NT2/D1 (cell line): ENCODE measurements around the gene RAPSN.

Experiments used
- YY1 ChIP-seq: IDR thresholded peaks from 2 replicates; pipeline ENCODE4 v1.6.1; 2011; ENCODE audit not compliant: insufficient read length, insufficient read depth
- ZNF274 ChIP-seq: IDR thresholded peaks from 2 replicates; pipeline ENCODE4 v1.6.1; 2011; ENCODE audit warnings: mild to moderate bottlenecking, low read depth, low read length

DNA sequence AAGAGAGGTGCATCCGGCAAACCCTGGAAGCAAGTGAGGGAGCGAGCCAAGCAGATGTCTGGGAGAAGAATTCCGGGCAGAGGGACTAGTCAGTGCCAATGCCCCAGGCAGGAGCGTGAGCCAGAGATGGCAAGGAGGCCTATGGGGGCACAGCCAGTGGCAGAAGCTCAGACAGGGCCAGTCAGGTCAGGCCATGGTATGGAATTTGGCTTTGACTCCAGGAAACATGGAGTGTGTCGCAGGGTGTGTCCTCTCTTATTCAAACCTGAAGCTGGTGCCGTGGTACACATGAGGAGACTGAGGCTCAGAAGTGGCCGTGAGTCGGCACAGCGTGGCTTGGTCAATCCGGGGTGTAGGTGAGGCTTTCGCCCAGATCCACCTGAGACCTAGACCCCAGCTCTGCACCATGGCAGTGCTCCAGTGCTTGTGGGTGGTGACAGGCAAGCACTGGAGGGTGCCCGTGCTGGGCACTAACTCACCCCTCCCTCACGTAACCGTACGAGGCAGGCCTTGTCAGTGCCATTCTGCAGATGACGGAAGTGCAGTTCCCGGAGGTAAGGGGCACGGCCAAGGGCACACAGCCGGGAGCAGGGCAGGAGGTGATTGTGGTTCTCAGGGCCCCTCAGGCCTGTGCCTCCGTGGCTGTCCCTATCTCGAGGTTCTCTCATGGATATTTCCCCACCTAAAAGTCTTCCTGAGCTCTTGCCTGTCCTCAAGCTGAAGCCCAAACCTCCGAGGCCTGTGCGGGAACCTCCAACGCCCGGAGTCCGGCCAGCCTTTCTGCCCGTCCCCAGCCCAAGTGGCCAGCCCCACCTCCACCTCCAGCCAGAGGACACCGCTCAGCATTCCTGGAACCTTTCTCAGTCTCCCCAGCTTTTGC lies 60.0 kb downstream of the RAPSN start:
- TF ChIP-seq YY1 (no peak), ZNF274 (no peak)
